B cell (primary cell): Measurements from ENCODE around the gene PIK3C2G. TPM values are rescaled to one million over a fixed set of nuclear protein-coding genes. Genes with fewer than 3 reads are reported as not detected.

Experiments
- ATAC-seq: fragments of 200-7000 bp; cut with Tn5 transposase; one replicate; pipeline ENCODE4 v1.10.0; 2021; ENCODE audit warnings: low read depth, mild to moderate bottlenecking, moderate number of reproducible peaks, moderate library complexity
- CTCF ChIA-PET: fragments of 350-600 bp; sonication (Branson Sonifier 250); formaldehyde crosslinking; loops from one replicate; lab custom pipeline; 2021; ENCODE audit warnings: antibody characterized with exemption, inconsistent platforms; lab: Charles Lee
- POLR2A ChIA-PET: fragments of 350-600 bp; sonication (Branson Sonifier 250); formaldehyde crosslinking; loops from one replicate; lab custom pipeline; 2021; ENCODE audit warnings: antibody characterized with exemption; lab: Charles Lee
- DNase-seq: peaks from one replicate; pipeline ENCODE4 v3.0.0; 2013
- H2AFZ ChIP-seq: 2 replicates; pipeline ENCODE4 v1.6.1; 2012; ENCODE audit warnings: mild to moderate bottlenecking, low read depth, low read length; ENCODE audit not compliant: insufficient read depth, poor library complexity, severe bottlenecking
- H3K27ac ChIP-seq, 2 donors: 1 replicate in 1 of 2; 2 replicates in 1 of 2; pipeline ENCODE4 v1.5.1; 2012 to 2013; ENCODE audit warnings: low read length in 2 of 2, mild to moderate bottlenecking in 2 of 2, moderate library complexity in 1 of 2
- H3K27me3 ChIP-seq, 4 experiments: fragments of 200-600 bp in 1 of 4; sonication (generic) in 1 of 4; replicated peaks in 1 of 4; 1 replicate in 2 of 4; 2 replicates in 2 of 4; pipeline versions ENCODE4 v1.6.1 to v1.7.0; 2013 to 2016; ENCODE audit warnings: low read length in 3 of 4, mild to moderate bottlenecking in 2 of 4, mixed read lengths in 1 of 4, moderate library complexity in 1 of 4; ENCODE audit not compliant: insufficient read depth in 4 of 4, control insufficient read depth in 3 of 4; ENCODE audit errors: control extremely low read depth in 1 of 4
- H3K36me3 ChIP-seq, 2 experiments: replicated peaks in 1 of 2; 1 replicate in 1 of 2; 2 replicates in 1 of 2; pipeline versions ENCODE4 v1.6.1 to v1.7.1; 2013; ENCODE audit warnings: low read length in 1 of 2; ENCODE audit not compliant: insufficient read depth in 2 of 2, control insufficient read depth in 1 of 2; ENCODE audit errors: control extremely low read depth in 1 of 2, extremely low read depth in 1 of 2
- H3K4me1 ChIP-seq, 2 donors: fragments of 200-600 bp in 1 of 2; sonication (generic) in 1 of 2; 1 replicate in 1 of 2; 2 replicates in 1 of 2; pipeline versions ENCODE4 v1.5.1 to v1.6.1; 2013 to 2017; ENCODE audit warnings: low read length in 2 of 2; ENCODE audit not compliant: control insufficient read depth in 2 of 2, insufficient read depth in 2 of 2
- H3K4me2 ChIP-seq: replicated peaks from 2 replicates; pipeline ENCODE3; 2012; ENCODE audit warnings: mild to moderate bottlenecking, low read depth, low read length; ENCODE audit not compliant: poor library complexity, severe bottlenecking
- H3K4me3 ChIP-seq, 5 experiments: fragments of 200-600 bp in 1 of 5; sonication (generic) in 1 of 5; 1 replicate in 3 of 5; 2 replicates in 2 of 5; pipeline versions ENCODE4 v1.5.1 to v1.7.0; 2011 to 2016; ENCODE audit warnings: low read length in 4 of 5, mild to moderate bottlenecking in 4 of 5, low read depth in 2 of 5, control low read depth in 1 of 5, moderate library complexity in 1 of 5; ENCODE audit not compliant: insufficient read depth in 1 of 5; ENCODE audit errors: control extremely low read depth in 1 of 5, extremely low read depth in 1 of 5
- H3K79me2 ChIP-seq: fragments of 200-600 bp; sonication (generic); one replicate; pipeline ENCODE4 v1.6.0; 2016; ENCODE audit warnings: low read length; ENCODE audit not compliant: control insufficient read depth, insufficient read depth
- H3K9ac ChIP-seq: fragments of 200-600 bp; sonication (generic); 2 replicates; pipeline ENCODE4 v1.6.1; 2017; ENCODE audit warnings: mild to moderate bottlenecking, low read length, moderate library complexity
- H3K9me3 ChIP-seq, 3 donors: one replicate each; pipeline versions ENCODE4 v1.6.1 to v1.7.1; 2013; ENCODE audit warnings: low read length in 2 of 3; ENCODE audit not compliant: control insufficient read depth in 2 of 3, insufficient read depth in 1 of 3; ENCODE audit errors: control extremely low read depth in 1 of 3
- H4K20me1 ChIP-seq: 2 replicates; pipeline ENCODE4 v1.6.0; 2012; ENCODE audit warnings: mild to moderate bottlenecking, low read length; ENCODE audit not compliant: insufficient read depth, control insufficient read depth, poor library complexity, severe bottlenecking
- H3K27ac Mint-ChIP-seq: one replicate; pipeline ENCODE4 v1.8.0; 2021; ENCODE audit warnings: mixed read lengths
- H3K27me3 Mint-ChIP-seq: one replicate; pipeline ENCODE4 v1.8.0; 2021; ENCODE audit warnings: mixed read lengths
- H3K4me1 Mint-ChIP-seq: one replicate; pipeline ENCODE4 v1.8.0; 2021; ENCODE audit warnings: mixed read lengths
- H3K4me3 Mint-ChIP-seq: one replicate; pipeline ENCODE4 v1.8.0; 2021; ENCODE audit warnings: mixed read lengths
- H3K9me3 Mint-ChIP-seq: one replicate; pipeline ENCODE4 v1.8.0; 2022; ENCODE audit warnings: mixed read lengths; ENCODE audit not compliant: insufficient read depth
- CTCF ChIP-seq: fragments of 200-600 bp; IDR thresholded peaks from one replicate; pipeline ENCODE4 v1.8.0; 2022; ENCODE audit warnings: antibody characterized with exemption, mild to moderate bottlenecking
- EZH2 ChIP-seq: IDR thresholded peaks from 2 replicates; pipeline ENCODE4 v1.6.1; 2012; ENCODE audit warnings: borderline replicate concordance, low read depth, mild to moderate bottlenecking, moderate library complexity, low read length; ENCODE audit not compliant: insufficient read depth, poor library complexity, severe bottlenecking
- WGBS: methylation state at CpG from one replicate; pipeline ENCODE4 v1.1.5; 2013; ENCODE audit warnings: missing lambda C conversion rate; ENCODE audit not compliant: insufficient coverage; 5-methylcytosine and 5-hydroxymethylcytosine counted together
- intact Hi-C: fragments of 100-400 bp; cut with micrococcal nuclease; formaldehyde crosslinking; loops from one replicate; pipeline ENCODE4 v1.10.0; 2022
- polyA plus RNA-seq: library from polyadenylated mRNA; depleted of rRNA; stranded (reverse); fragments of >200 nt; gene quantifications from 2 replicates; pipeline ENCODE4 v1.2.3, GENCODE V29; 2012
- total RNA-seq, 2 donors: library from RNA; stranded (reverse); fragments of 120-200 nt in 1 of 2; gene quantifications; 1 replicate in 1 of 2; 2 replicates in 1 of 2; pipeline versions ENCODE4 v1.2.3 to v1.2.4, GENCODE V29; 2013 to 2022

PIK3C2G gene
- total and polyA plus RNA-seq, 2 donors (not counting 1 experiment from before 2014, with no cell fraction given) = not detected

- Mint-ChIP-seq H3K27ac (no peak overlapping the region), H3K4me3 (no peak overlapping the region), H3K9me3 (no peaks in the 10 kb centered on the region), H3K4me1 (no peaks in the 10 kb centered on the region), H3K27me3 (no peaks in the 10 kb centered on the region)
- intact Hi-C loops = no loop called here
- Histone ChIP-seq H4K20me1 (no peaks in the 10 kb centered on the region), H2AFZ (no peak overlapping the region), H3K79me2 (no peaks in the 10 kb centered on the region), H3K36me3 (no peaks in the 10 kb centered on the region), H3K9ac (no peak overlapping the region), H3K4me3 (no peak overlapping the region), H3K9me3 (peaks cover 0 to 12% (median 0%) of the 10 kb centered on the region in 3 donors), H3K4me2 (no peak overlapping the region), H3K4me1 (no peaks in the 10 kb centered on the region), H3K27me3 (no peaks in the 10 kb centered on the region), H3K27ac (no peak overlapping the region)
- ChIA-PET CTCF (no interaction called here), POLR2A (no interaction called here)
- no peak for TF ChIP-seq CTCF
- no peak for TF ChIP-seq EZH2
- ATAC-seq (no peak), DNase-seq (no peak)
- WGBS = 71% methylated on average over 1 of the region's 2 CpGs
These were observed 97.6 kb downstream of the PIK3C2G start for GRCh38 chr12:18358930-18359329.

- Histone ChIP-seq H4K20me1 (no peaks in the 10 kb centered on the region), H3K9ac (no peak overlapping the region), H3K27ac (no peak overlapping the region), H3K9me3 (peaks cover 0 to 4% (median 0%) of the 10 kb centered on the region in 3 donors), H3K36me3 (no peaks in the 10 kb centered on the region), H3K4me3 (no peak overlapping the region), H2AFZ (no peak overlapping the region), H3K4me1 (no peaks in the 10 kb centered on the region), H3K79me2 (no peaks in the 10 kb centered on the region), H3K27me3 (no peaks in the 10 kb centered on the region), H3K4me2 (no peak overlapping the region)
- DNase-seq (no peak), ATAC-seq (no peak)
- H3K4me1 Mint-ChIP-seq = no peaks in the 10 kb centered on the region
- H3K27ac Mint-ChIP-seq = no peak overlapping the region
- no peaks in the 10 kb centered on the region for H3K9me3 Mint-ChIP-seq
- H3K27me3 Mint-ChIP-seq = no peaks in the 10 kb centered on the region
- ChIA-PET CTCF (no interaction called here), POLR2A (no interaction called here)
- no peak overlapping the region for H3K4me3 Mint-ChIP-seq
- TF ChIP-seq CTCF = no peak
- TF ChIP-seq EZH2 = no peak
- intact Hi-C loops = no loop called here
These were observed 100.1 kb downstream of the PIK3C2G start for GRCh38 chr12:18361433-18361832.
